Left renal pelvis (tissue), 4 donors: ENCODE results near the gene TRAF1. TPM values are rescaled to one million over a fixed set of nuclear protein-coding genes. Genes with fewer than 3 reads are reported as not detected.

ENCODE experiments used
- DNase-seq, 4 donors: peaks; one replicate each; pipeline ENCODE4 v3.0.0-alpha.2; 2013; ENCODE audit warnings: low read depth in 4 of 4, low spot score in 3 of 4
- polyA plus RNA-seq, 4 donors: library from polyadenylated mRNA; unstranded; fragments of 120-200 nt; gene quantifications; one replicate each; pipeline ENCODE4 v1.2.1, GENCODE V29; 2013; ENCODE audit not compliant: insufficient read length in 4 of 4

Gene TRAF1
- polyA plus RNA-seq, 4 donors = 4.4 to 7.3 (median 5.8) TPM

DNA sequence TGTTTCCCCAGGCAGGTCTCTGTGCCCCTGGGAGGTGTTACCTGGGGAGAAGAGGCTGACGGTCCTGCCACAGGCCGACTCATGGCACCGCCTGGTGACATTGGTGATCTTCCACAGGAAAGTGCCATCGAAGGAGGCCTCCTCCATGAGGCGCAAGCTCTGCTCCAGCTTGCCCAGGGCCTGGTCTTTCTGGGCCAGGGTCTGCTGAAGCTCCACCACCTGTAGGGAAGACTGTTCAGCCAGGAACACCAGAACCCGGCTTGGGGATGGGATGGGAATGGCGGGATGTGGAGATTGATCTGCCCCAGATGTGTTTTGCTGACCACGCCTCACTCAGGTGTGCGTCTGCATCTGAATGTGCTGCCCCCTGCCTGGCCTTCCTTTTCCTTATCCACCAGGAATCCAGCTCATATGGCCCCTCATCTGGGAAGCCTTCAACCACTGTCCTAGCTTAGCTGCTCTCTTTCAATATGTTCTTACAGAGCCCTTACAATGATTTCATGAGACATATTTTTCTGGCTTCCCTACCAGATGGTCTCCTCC is 15.2 kb downstream of the TRAF1 start:
- no peak for DNase-seq

DNA sequence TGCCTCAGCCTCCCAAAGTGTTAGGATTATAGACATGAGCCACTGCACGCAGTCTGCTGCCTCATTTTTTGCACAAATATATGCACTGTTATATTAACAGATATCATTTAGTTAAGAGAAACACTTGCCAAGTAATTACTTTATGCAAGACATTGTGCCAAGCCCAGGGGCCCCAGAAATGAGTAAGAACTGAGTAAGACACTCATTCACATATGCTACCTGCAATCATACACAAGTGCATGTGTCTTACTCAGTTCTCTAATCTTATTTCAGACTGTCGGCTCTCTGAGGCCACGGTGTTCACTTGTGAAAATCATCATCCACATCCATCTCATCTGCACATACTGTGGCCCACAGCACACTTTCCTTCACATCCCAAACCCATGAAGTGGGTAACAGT is 16.0 kb downstream of the TRAF1 start:
- DNase-seq = no peak

DNA sequence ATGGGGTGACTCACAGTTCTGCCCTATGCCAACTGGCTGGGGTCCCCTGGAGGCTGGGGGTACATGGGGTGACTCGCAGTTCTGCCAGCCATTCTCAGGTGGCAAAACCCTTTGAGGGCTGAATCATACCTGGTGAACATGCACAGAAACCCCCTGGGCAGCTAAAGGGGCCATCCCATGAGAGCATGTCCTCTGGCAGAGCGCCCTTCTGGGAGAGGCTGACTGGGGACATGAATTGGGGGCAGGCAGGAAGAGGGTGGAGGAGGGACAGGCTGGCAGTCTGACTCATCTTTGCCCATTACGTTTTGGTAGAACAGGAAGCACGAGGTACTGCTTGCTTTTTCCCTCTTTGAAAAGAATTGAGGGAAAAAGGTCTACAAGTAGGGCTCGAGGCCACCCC is 16.7 kb downstream of the TRAF1 start:
- DNase-seq = no peak

DNA sequence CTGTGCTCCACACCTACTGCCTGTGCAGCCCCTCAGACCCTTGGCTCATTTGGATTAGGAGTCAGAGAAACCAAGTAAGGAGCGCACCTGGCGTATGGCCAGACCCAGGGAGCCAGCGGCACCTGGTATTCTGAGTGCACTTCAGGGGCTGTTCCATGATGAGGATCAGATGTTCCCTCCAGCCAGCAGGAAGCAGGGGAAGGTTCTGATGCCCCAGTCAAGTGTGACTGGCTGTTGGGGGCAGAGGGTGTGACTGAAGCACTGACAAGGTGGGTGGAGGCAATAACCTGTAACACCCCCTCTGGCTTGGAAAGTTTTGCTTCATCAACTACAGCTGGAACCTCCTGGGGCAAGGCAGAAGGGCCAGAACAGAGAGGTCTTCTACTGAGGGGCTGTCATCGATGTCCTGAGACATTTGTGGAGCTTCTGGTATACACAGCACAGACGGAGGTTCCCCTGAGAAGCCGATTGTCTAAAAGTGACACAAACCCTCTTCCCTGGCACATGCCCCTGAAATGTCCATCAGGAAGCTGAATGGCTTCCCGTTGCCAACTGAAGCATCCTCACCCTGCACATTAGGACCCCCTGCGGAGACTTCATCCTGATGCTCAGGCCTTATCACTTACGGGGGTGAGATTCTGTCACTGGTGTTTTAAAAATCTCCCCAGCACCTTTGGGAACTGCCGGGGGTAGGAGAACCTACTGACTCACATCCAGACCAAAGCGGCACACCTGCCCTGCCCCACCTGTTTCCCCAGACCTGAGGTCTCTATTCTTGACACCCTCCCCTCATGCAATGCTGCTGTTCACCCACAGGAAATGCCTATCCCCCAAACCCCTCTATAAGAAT is 21.1 kb downstream of the TRAF1 start:
- DNase-seq = no peak

DNA sequence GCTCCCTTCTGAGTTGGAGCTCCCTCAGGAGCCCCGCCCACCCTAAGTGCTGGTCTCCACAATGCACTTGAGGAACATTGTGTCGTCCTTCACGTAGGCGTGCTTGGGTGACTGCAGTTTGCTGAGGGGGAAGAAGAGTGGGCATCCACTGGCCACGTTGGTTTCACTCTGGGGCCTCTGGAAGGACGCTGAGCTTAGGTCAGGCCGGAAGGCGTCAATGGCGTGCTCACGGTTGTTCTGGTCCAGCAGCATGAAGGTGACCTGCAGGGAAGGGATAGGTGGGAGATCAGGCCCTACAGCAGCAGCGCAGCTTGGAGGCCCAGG is 21.7 kb downstream of the TRAF1 start:
- no peak for DNase-seq

GRCh38 chr9:120904061-120904977 is 22.3 kb downstream of the TRAF1 start:
- no peak for DNase-seq

DNA sequence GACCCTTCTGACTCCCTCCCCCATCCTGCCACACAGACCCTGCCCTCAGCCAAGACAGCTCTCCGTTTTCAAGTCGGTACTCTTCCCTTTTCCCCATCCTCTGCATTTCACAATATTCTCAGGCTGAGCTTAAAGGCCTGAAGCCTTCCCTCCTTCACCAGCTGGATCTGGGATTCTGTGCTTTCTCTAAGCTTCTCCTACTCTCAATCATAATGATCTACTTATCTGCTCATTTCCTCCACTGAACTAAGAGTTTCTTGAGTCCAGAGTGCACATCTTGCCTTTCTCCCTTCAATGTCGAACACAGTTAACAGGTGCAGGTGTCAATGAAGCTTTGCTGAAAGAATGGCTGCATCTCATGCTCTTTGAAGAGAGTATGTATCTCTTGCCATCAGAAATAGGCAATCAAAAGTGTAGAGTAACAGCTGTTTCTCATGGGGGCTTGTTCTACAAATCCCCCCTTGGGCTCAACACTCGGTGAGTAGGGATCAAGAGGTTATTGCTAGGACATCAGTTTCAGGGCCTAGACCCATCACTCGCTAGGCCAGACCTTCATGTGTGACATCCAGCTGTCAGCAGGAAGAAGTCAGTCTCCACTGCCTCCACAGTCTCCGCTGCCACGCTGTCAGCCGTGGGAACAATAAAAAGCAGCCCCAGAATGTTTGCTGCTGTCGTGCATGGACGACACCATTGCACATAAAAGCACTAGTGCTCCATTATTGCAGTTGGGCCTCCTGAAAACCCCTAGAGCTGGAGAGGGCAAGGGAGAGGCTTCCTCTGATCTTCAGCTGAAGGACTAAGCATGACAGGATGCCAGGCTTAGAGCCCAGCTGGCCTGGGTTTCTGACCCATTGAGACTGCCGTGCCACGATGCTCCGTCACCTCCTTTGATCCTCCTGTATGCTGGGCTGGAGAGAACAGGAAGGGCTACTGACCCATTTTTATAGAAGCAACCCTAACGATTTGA is 23.7 kb downstream of the TRAF1 start:
- no peak for DNase-seq

DNA sequence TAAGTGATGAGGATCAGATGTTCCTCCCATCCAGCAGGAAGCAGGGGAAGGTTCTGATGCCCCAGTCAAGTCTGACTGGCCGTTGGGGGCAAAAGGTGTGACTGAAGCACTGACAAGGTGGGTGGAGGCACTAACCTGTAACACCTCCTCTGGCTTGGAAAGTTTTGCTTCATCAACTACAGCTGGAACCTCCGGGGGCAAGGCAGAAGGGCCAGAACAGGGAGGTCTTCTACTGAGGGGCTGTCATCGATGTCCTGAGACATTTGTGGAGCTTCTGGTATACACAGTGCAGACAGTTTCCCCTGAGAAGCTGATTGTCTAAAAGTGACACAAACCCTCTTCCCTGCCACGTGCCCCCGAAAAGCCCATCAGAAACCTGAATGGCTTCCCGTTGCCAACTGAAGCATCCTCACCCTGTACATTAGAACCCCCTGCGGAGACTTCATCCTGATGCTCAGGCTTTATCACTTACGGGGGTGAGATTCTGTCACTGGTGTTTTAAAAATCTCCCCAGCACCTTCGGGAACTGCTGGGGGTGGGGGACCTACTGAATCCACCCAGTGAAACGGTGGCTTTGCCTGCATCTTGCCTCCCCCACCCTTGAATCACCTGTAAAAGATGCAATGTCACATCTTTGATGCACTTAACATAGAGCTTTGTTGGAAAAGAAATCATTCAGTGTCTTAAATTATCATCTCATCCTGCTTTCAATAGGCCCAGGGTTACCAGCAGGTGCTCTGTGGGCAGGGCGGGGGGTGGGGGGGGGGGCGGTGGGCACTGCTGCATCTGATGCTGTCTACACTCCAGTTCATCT is 24.6 kb downstream of the TRAF1 start:
- no peak for DNase-seq

DNA sequence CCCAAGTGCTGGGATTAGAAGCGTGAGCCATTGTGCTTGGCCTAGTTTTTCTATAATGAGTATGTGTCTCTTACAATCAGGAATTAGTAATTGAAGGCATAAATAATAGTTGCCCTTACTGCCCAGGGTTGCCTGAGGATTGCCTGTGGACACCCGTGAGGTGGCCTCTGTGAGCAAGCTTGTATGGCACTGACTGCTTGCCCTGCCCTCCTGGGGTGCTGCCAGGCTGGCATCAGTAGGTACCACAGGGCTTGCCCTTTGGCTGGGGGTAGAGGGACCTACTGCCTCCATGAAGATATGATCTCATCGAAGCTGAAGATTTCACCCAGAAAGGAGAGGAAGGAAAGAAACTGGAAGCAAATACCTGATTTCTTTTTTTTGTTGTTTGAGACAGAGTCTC is 25.8 kb downstream of the TRAF1 start:
- no peak for DNase-seq

DNA sequence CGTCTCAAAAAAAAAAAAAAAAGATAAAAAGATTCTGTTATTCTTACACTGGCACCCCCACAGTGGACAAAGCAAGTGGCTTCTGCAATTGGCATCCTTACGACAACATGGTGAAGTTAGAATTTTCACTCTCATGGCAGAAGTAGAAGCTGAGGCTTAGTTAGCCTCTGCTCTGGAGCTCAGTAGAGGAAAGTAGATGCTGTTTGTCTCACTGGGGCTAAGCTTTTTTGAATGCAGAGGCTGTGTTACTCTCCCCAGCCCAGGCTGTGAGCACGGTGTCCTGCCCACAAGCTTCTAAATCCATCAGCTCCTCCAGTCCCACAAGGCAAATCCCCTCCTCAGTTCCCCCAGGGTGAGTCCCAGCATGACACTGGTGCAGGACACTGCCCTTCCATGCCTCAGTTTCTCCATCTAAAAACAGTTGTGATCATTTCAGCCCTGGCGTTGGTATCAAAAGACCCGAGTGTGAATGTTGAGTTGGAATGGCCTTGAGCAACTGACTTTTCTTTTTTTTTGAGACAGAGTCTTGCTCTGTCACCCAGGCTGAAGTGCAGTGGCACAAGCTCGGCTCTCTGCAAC is 27.0 kb downstream of the TRAF1 start:
- no peak for DNase-seq

DNA sequence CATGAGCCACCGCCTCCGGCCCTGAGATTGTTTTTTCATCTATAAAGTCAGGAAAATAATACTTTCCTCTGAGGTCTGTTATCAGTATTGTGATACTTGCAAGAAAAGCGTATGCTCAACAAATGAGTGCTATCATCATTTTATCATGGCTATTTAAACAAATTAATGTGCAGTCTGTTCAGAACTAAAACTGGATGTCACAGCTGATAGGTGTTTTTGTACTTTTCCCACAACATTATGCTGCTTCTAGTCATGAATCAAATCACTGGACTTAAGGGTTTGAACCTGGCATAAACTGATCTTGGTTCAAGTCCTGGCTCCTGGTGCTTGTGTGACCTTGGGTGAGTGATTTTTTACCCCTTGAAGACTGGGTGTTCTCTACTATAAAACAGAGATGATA is 28.2 kb downstream of the TRAF1 start:
- no peak for DNase-seq

GRCh38 chr9:120895951-120896350 is 30.6 kb downstream of the TRAF1 start:
- DNase-seq = no peak

- no peak for DNase-seq
Observed at GRCh38 chr9:120894321-120895148, 32.1 kb downstream of the TRAF1 start.

GRCh38 chr9:120893611-120894307 is 32.8 kb downstream of the TRAF1 start:
- DNase-seq = no peak

DNA sequence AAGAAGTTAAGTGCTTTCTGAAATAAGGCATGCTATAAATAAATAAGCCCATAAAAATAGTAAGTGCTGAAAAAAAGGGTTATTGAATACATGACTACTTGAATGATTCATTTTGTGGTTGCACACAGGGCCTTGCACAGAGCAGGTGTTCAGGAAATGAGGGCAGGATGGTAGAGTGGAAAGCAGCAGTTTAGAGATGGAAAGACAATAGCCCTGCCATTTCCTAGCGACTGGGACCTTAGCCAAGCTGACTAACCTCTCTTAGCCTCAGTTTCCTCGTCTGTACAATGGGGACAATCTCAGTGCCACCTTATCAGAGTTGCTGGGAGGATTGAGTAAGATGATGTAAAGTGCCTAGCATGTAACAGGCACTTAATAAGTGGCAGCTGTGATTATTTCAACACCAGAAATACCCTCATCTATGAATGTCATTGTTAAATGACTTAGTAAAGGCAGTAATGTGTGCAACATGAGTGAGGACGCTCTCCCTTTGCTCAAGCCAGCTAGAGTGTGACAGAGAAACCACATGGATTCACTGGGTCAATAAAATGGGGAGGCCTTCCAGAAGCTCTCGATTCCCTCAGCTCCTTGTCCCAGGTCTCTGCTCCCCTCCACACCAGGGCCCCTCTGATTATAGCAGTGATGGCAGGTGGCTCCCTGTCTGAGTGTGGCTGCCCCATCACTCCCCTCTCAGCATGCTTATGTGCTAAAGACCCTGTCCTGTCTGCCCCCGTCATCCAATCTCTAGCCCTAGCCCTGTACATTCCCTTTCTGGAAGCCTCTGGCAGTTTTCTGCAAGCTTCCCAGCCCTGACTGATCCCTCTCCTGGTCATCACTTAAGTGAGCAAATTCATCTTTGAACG is 33.6 kb downstream of the TRAF1 start:
- DNase-seq = no peak

- DNase-seq = no peak
Observed at GRCh38 chr9:120891884-120892747, 34.5 kb downstream of the TRAF1 start.
